GM23338 (cell line): ENCODE results near the gene PAX5.

ENCODE experiments used
- CREB1 ChIP-seq: fragments of 250-450 bp; sonication (Bioruptor Pico); IDR thresholded peaks from 2 replicates; pipeline ENCODE4 v1.5.0; 2020; ENCODE audit warnings: low read depth, mild to moderate bottlenecking, moderate library complexity
- ETS1 ChIP-seq: IDR thresholded peaks from 2 replicates; pipeline ENCODE4 v1.6.1; 2016; ENCODE audit warnings: antibody characterized with exemption
- EZH2 ChIP-seq: fragments of 200-600 bp; sonication (generic); IDR thresholded peaks from one replicate; pipeline ENCODE4 v1.8.0; 2017; ENCODE audit warnings: antibody characterized with exemption, mild to moderate bottlenecking, low read depth; ENCODE audit not compliant: unreplicated experiment
- EZH2phosphoT487 ChIP-seq: fragments of 200-600 bp; sonication (generic); IDR thresholded peaks from one replicate; pipeline ENCODE4 v1.8.1; 2018; ENCODE audit warnings: antibody characterized with exemption; ENCODE audit not compliant: unreplicated experiment
- JUNB ChIP-seq: IDR thresholded peaks from one replicate; pipeline ENCODE4 v1.6.1; 2016; ENCODE audit warnings: antibody characterized with exemption; ENCODE audit not compliant: unreplicated experiment
- POLR2AphosphoS5 ChIP-seq: IDR thresholded peaks from 2 replicates; pipeline ENCODE4 v1.6.1; 2016; ENCODE audit warnings: antibody characterized with exemption, low read depth
- TF ChIP-seq, protein P1 (sequence below), 2 experiments: fragments of 200-600 bp in 1 of 2; sonication (generic) in 1 of 2; conservative IDR thresholded peaks; 2 replicates each; pipeline versions ENCODE4 v1.5.1 to v1.6.1; 2016 to 2017; ENCODE audit warnings: antibody characterized with exemption in 2 of 2, low read depth in 2 of 2, mild to moderate bottlenecking in 2 of 2, moderate library complexity in 1 of 2
- TF ChIP-seq, protein P2 (sequence below): IDR thresholded peaks from one replicate; pipeline ENCODE4 v1.6.1; 2018; ENCODE audit warnings: antibody characterized with exemption; ENCODE audit not compliant: unreplicated experiment
- TF ChIP-seq, protein P3 (sequence below): fragments of 250-450 bp; sonication (Bioruptor Pico); IDR thresholded peaks from 2 replicates; pipeline ENCODE4 v1.5.0; 2020; ENCODE audit warnings: mild to moderate bottlenecking, moderate library complexity

DNA sequence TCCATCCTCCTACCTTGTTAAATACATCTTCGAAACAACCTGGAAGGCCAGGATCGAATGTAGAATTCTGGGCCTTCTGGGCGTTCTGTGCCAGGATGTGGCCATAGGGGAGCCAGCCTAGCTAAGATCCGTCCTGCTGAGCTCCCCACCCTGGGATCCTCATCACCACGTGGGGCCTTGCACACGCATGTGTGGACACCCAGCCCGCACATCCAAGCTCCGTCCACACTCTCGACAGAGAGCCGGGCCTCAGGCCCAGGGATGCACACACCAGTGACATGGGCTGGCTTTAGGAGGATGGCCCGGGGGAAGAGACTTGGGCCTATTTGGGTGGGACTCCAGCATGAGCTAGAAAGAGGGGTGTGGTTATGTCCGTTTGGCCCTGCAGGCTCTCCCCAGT, 154.0 kb downstream of the PAX5 start:
- TF ChIP-seq, protein P1, sequence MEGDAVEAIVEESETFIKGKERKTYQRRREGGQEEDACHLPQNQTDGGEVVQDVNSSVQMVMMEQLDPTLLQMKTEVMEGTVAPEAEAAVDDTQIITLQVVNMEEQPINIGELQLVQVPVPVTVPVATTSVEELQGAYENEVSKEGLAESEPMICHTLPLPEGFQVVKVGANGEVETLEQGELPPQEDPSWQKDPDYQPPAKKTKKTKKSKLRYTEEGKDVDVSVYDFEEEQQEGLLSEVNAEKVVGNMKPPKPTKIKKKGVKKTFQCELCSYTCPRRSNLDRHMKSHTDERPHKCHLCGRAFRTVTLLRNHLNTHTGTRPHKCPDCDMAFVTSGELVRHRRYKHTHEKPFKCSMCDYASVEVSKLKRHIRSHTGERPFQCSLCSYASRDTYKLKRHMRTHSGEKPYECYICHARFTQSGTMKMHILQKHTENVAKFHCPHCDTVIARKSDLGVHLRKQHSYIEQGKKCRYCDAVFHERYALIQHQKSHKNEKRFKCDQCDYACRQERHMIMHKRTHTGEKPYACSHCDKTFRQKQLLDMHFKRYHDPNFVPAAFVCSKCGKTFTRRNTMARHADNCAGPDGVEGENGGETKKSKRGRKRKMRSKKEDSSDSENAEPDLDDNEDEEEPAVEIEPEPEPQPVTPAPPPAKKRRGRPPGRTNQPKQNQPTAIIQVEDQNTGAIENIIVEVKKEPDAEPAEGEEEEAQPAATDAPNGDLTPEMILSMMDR (conservative IDR thresholded peaks at IDR 0.05; ENCODE audit: low read depth in 2 of 2): no peak
- TF ChIP-seq EZH2: no peak
- no peak for TF ChIP-seq EZH2phosphoT487
- TF ChIP-seq, protein P2, sequence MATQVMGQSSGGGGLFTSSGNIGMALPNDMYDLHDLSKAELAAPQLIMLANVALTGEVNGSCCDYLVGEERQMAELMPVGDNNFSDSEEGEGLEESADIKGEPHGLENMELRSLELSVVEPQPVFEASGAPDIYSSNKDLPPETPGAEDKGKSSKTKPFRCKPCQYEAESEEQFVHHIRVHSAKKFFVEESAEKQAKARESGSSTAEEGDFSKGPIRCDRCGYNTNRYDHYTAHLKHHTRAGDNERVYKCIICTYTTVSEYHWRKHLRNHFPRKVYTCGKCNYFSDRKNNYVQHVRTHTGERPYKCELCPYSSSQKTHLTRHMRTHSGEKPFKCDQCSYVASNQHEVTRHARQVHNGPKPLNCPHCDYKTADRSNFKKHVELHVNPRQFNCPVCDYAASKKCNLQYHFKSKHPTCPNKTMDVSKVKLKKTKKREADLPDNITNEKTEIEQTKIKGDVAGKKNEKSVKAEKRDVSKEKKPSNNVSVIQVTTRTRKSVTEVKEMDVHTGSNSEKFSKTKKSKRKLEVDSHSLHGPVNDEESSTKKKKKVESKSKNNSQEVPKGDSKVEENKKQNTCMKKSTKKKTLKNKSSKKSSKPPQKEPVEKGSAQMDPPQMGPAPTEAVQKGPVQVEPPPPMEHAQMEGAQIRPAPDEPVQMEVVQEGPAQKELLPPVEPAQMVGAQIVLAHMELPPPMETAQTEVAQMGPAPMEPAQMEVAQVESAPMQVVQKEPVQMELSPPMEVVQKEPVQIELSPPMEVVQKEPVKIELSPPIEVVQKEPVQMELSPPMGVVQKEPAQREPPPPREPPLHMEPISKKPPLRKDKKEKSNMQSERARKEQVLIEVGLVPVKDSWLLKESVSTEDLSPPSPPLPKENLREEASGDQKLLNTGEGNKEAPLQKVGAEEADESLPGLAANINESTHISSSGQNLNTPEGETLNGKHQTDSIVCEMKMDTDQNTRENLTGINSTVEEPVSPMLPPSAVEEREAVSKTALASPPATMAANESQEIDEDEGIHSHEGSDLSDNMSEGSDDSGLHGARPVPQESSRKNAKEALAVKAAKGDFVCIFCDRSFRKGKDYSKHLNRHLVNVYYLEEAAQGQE: no peak
- TF ChIP-seq, protein P3, sequence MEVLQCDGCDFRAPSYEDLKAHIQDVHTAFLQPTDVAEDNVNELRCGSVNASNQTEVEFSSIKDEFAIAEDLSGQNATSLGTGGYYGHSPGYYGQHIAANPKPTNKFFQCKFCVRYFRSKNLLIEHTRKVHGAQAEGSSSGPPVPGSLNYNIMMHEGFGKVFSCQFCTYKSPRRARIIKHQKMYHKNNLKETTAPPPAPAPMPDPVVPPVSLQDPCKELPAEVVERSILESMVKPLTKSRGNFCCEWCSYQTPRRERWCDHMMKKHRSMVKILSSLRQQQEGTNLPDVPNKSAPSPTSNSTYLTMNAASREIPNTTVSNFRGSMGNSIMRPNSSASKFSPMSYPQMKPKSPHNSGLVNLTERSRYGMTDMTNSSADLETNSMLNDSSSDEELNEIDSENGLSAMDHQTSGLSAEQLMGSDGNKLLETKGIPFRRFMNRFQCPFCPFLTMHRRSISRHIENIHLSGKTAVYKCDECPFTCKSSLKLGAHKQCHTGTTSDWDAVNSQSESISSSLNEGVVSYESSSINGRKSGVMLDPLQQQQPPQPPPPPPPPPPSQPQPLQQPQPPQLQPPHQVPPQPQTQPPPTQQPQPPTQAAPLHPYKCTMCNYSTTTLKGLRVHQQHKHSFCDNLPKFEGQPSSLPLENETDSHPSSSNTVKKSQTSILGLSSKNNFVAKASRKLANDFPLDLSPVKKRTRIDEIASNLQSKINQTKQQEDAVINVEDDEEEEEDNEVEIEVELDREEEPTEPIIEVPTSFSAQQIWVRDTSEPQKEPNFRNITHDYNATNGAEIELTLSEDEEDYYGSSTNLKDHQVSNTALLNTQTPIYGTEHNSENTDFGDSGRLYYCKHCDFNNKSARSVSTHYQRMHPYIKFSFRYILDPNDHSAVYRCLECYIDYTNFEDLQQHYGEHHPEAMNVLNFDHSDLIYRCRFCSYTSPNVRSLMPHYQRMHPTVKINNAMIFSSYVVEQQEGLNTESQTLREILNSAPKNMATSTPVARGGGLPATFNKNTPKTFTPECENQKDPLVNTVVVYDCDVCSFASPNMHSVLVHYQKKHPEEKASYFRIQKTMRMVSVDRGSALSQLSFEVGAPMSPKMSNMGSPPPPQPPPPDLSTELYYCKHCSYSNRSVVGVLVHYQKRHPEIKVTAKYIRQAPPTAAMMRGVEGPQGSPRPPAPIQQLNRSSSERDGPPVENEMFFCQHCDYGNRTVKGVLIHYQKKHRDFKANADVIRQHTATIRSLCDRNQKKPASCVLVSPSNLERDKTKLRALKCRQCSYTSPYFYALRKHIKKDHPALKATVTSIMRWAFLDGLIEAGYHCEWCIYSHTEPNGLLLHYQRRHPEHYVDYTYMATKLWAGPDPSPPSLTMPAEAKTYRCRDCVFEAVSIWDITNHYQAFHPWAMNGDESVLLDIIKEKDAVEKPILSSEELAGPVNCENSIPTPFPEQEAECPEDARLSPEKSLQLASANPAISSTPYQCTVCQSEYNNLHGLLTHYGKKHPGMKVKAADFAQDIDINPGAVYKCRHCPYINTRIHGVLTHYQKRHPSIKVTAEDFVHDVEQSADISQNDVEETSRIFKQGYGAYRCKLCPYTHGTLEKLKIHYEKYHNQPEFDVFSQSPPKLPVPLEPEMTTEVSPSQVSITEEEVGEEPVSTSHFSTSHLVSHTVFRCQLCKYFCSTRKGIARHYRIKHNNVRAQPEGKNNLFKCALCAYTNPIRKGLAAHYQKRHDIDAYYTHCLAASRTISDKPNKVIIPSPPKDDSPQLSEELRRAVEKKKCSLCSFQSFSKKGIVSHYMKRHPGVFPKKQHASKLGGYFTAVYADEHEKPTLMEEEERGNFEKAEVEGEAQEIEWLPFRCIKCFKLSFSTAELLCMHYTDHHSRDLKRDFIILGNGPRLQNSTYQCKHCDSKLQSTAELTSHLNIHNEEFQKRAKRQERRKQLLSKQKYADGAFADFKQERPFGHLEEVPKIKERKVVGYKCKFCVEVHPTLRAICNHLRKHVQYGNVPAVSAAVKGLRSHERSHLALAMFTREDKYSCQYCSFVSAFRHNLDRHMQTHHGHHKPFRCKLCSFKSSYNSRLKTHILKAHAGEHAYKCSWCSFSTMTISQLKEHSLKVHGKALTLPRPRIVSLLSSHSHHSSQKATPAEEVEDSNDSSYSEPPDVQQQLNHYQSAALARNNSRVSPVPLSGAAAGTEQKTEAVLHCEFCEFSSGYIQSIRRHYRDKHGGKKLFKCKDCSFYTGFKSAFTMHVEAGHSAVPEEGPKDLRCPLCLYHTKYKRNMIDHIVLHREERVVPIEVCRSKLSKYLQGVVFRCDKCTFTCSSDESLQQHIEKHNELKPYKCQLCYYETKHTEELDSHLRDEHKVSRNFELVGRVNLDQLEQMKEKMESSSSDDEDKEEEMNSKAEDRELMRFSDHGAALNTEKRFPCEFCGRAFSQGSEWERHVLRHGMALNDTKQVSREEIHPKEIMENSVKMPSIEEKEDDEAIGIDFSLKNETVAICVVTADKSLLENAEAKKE (CRISPR knock-in tag): no peak
- no peak for TF ChIP-seq POLR2AphosphoS5
- no peak for TF ChIP-seq CREB1 (CRISPR knock-in tag)
- no peak for TF ChIP-seq ETS1
- TF ChIP-seq JUNB: no peak
